NOMO-1 treated with DMSO at 0.1 percent for 48 hours (cell line): ENCODE results near the gene ZMIZ1.
A peak's percentile ranks its signal among the peaks of the same experiment; 100 is the strongest.

Experiments
- DNase-seq: peaks from one replicate; lab custom pipeline; 2025; ENCODE audit not compliant: unreplicated experiment; lab: John Stamatoyannopoulos, UW

ZMIZ1 gene

GRCh38 chr10:79347894-79348639 lies 279.3 kb downstream of the ZMIZ1 start:
- DNase-seq: peak; percentile 70

- no peak for DNase-seq
These were observed 279.8 kb downstream of the ZMIZ1 start for GRCh38 chr10:79348640-79348988.

DNA sequence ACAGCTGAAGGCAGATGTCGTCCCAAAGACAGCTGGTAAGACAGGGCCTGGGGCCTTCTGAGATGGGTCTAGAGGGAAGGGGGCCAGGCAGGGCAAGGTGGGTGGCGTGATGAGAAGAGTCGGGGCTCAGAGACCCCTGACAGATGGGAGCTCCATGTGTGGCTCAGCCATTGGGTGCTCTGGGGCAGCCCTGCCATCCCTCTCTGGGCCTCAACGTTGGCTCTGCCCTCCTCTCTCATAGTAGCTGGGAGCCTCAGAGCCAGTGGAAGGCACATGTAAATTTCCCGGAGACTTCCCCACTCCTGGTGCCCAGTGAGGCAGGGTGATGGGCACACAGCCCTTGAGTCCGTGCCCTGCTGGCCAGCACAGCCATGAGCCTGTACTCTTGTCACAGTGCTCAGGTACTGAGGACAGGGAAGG lies 280.3 kb downstream of the ZMIZ1 start:
- no peak for DNase-seq

- no peak for DNase-seq
These were observed 281.1 kb downstream of the ZMIZ1 start for GRCh38 chr10:79349766-79350406.

DNA sequence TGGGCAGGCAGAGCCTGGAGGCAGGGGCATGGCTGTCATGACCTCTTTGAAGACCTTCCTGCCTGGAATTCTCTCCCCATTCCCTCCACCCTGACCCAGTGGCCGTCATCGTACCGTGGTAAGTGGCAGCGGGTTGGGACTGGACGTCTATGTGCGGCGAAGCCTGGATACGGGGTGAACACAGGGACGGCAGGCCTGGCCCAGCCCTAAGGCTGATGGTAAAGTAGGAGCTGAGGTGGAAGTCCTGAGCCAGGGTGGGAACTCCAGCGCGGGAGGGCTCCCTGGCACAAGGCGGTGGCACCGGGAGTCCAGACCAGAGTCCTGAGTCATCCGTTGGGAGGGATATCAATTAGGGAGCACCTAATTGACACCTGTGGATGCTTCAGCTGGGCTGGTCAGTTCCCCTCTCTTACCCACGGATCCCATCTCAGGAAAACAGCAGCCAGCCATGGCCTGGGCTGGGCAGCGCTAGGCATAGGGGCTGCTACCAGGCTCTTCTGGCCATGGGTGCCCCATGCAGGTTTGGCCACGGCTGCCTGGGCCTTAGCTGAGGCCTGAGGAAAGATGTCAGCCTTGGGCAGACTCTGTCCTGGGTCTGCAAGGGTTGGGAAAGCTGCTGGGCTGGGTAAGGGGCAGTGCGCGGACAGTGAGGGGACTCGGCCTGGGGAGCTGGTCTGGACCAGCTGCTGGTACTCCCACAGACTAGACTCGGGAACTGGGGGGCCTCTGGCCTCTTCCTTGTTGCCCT lies 281.8 kb downstream of the ZMIZ1 start:
- DNase-seq: no peak

DNA sequence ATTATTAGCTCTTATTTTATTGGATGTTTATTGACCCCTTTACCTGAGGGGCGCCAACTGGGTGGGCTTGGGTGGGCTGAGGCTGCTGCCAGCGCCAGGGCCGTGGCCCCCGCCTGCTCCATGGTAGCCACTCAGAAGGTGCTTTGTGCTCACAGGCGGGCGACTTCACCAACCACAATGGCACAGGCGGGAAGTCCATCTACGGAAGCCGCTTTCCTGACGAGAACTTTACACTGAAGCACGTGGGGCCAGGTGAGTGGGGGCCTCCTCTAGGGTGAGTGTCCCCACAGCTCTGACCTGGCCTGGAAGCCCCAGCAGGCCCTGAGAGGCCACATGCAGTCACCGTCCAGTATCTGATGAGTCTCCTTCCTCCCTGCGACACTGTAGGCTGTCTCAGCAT lies 282.6 kb downstream of the ZMIZ1 start:
- no peak for DNase-seq

DNA sequence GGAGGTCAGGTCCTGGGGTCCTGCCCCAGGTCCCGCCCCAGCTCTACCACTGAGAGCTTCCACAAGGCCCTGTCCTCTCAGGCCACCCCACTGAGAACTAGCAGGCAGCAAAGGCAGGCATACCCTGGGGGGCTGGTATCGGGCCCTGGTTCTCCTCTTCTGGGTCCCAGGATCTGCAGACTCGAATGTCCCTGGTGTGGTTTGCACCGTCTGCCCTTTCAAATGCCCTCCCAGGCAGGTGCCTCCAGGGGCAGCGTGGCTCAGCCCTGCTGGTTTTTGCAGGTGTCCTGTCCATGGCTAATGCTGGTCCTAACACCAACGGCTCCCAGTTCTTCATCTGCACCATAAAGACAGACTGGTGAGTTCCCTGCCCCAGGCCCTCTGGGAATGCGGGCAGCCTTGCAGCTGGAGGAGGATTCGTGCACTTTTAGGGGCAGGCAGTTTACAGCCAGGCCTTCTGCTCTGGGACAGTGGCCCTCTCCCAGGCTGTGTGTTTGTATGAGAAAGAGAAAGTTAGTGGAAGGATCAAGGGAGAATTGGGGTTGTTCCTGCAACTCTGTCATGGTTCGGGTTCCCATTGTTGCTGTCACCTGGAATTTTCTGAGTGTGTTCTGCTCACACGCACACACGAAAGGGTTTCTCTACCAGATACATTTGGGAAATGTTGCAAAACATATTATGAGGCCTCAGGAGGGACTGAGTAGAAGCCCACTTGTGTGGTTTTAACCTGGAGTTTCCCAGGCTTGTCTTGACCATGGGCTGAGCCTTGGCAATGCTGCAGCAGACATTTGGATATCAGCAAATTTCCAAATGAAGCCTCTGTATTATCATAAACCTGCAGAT lies 283.5 kb downstream of the ZMIZ1 start:
- DNase-seq: no peak

DNA sequence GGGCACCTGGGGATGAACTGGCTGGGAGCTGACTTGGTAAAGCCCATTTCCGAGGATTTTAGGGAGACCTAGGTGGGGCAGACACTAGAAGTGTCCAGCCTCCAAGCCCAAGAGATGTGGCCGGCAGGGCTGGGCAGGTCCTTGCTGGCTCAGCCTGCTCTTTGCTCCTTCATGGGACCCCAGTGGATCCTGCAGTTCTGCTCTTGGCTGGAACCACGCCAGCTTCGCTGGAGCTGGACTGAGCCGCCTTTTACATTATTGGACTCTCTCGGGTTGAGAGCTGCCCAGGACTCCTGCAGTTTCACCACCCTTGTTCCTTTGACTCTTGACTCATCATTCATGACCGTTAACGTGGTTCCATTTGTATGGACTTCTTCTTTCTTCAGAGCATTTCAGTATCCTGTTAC lies 284.2 kb downstream of the ZMIZ1 start:
- peak; percentile 61 for DNase-seq

DNA sequence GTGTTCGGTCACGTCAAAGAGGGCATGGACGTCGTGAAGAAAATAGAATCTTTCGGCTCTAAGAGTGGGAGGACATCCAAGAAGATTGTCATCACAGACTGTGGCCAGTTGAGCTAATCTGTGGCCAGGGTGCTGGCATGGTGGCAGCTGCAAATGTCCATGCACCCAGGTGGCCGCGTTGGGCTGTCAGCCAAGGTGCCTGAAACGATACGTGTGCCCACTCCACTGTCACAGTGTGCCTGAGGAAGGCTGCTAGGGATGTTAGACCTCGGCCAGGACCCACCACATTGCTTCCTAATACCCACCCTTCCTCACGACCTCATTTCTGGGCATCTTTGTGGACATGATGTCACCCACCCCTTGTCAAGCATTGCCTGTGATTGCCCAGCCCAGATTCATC lies 285.0 kb downstream of the ZMIZ1 start:
- DNase-seq: no peak

DNA sequence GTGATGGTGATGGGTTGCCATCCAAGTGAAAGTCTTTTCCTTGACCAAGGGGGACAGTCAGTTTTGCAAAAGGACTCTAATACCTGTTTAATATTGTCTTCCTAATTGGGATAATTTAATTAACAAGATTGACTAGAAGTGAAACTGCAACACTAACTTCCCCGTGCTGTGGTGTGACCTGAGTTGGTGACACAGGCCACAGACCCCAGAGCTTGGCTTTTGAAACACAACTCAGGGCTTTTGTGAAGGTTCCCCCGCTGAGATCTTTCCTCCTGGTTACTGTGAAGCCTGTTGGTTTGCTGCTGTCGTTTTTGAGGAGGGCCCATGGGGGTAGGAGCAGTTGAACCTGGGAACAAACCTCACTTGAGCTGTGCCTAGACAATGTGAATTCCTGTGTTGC lies 285.4 kb downstream of the ZMIZ1 start:
- DNase-seq: peak; percentile 30

DNA sequence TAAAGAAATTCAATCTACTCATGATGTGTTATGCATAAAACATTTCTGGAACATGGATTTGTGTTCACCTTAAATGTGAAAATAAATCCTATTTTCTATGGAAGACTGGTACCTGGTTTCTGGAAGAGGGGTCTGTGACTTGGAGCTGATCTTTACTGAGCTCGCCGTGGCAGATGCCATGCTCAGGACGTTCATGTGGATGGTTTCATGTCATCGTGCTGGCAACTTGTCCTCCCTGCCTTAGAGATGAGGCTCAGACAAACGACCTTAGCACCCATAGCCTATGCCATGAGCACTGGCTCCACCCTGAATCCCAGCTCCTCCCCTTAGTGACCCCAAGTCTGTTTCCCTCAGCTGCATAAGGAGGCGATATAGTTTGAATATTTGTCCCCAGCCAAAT lies 285.8 kb downstream of the ZMIZ1 start:
- DNase-seq: no peak

- no peak for DNase-seq
These were observed 286.8 kb downstream of the ZMIZ1 start for GRCh38 chr10:79355420-79356017.

GRCh38 chr10:79356104-79356503 lies 287.3 kb downstream of the ZMIZ1 start:
- DNase-seq: peak; percentile 65

GRCh38 chr10:79357180-79357579 lies 288.4 kb downstream of the ZMIZ1 start:
- no peak for DNase-seq

DNA sequence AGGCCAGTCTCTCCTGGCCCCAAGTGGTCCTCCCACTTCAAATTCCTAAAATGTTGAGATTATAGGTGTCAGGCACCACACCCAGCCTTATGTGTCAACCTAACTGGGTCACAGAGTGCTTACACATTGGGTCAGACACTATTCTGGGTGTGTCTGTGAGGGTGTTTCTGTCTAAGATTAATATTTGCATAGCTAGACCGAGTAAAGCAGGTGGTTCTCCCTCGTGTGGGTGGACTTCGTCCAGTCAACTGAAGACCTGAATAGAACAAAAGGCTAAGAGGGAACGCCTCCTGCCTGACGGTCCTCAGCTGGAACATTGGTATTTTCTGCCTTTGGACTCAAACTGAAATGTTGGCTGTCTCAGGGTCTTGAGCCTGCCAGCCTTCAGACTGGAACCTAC lies 290.0 kb downstream of the ZMIZ1 start:
- no peak for DNase-seq

GRCh38 chr10:79359816-79360498 lies 291.2 kb downstream of the ZMIZ1 start:
- peak; percentile 4 for DNase-seq

- no peak for DNase-seq
These were observed 292.0 kb downstream of the ZMIZ1 start for GRCh38 chr10:79360499-79361342.

- DNase-seq: no peak
These were observed 293.1 kb downstream of the ZMIZ1 start for GRCh38 chr10:79361726-79362397.
